Keratinocyte (primary cell): Measurements from ENCODE around the gene CNIH2. TPM values are rescaled to one million over a fixed set of nuclear protein-coding genes. Genes with fewer than 3 reads are reported as not detected.
"Not testable (repeated sequence)": the region's sequence is repeated elsewhere in the genome, so short reads cannot be mapped to it uniquely, and the experiment has no call there.

ENCODE experiments used
- DNase-seq: peaks from one replicate; pipeline ENCODE4 v3.0.0-alpha.2; 2011; ENCODE audit warnings: low read depth, missing footprints, low spot score
- FAIRE-seq: peaks from 2 replicates; lab custom pipeline; 2011; peaks lifted over from hg19 to GRCh38; lab: Jason Lieb, UNC
- H2AFZ ChIP-seq: 2 replicates; pipeline ENCODE4 v1.6.0; 2012; ENCODE audit warnings: low read length, control low read depth, inconsistent platforms; ENCODE audit not compliant: control insufficient read depth
- H3K27ac ChIP-seq: 2 replicates; pipeline ENCODE4 v1.5.1; 2011; ENCODE audit warnings: low read length; ENCODE audit not compliant: control insufficient read depth, insufficient read depth
- H3K27me3 ChIP-seq: 3 replicates; pipeline ENCODE4 v1.6.0; 2011; ENCODE audit warnings: low read length; ENCODE audit not compliant: control insufficient read depth, insufficient read depth; ENCODE audit errors: extremely low read depth
- H3K36me3 ChIP-seq, 2 experiments: 2 replicates in 1 of 2; 3 replicates in 1 of 2; pipeline ENCODE4 v1.5.1; 2011; ENCODE audit warnings: low read length in 2 of 2, mild to moderate bottlenecking in 1 of 2; ENCODE audit not compliant: control insufficient read depth in 2 of 2, insufficient read depth in 2 of 2; ENCODE audit errors: extremely low read depth in 1 of 2
- H3K4me1 ChIP-seq: 3 replicates; pipeline ENCODE4 v1.5.1; 2011; ENCODE audit warnings: low read length; ENCODE audit not compliant: control insufficient read depth, insufficient read depth; ENCODE audit errors: extremely low read depth
- H3K4me2 ChIP-seq: 3 replicates; pipeline ENCODE4 v1.6.0; 2011; ENCODE audit warnings: low read depth, low read length; ENCODE audit not compliant: control insufficient read depth, insufficient read depth; ENCODE audit errors: extremely low read depth
- H3K4me3 ChIP-seq, 3 experiments: fragments of 200-600 bp in 1 of 3; sonication (generic) in 1 of 3; 2 replicates in 2 of 3; 3 replicates in 1 of 3; pipeline ENCODE4 v1.5.1; 2011 to 2016; ENCODE audit warnings: low read length in 3 of 3, mild to moderate bottlenecking in 3 of 3, control low read depth in 2 of 3, inconsistent platforms in 1 of 3, low read depth in 1 of 3, mixed read lengths in 1 of 3, mixed run types in 1 of 3, moderate library complexity in 1 of 3; ENCODE audit not compliant: control insufficient read depth in 2 of 3, insufficient read depth in 2 of 3; ENCODE audit errors: extremely low read depth in 1 of 3
- H3K79me2 ChIP-seq: 2 replicates; pipeline ENCODE4 v1.6.0; 2012; ENCODE audit warnings: low read length; ENCODE audit not compliant: control insufficient read depth, insufficient read depth
- H3K9ac ChIP-seq: 3 replicates; pipeline ENCODE4 v1.6.0; 2011; ENCODE audit warnings: low read length; ENCODE audit not compliant: control insufficient read depth, insufficient read depth; ENCODE audit errors: extremely low read depth
- H3K9me1 ChIP-seq: 3 replicates; pipeline ENCODE4 v1.6.0; 2011; ENCODE audit warnings: low read length; ENCODE audit not compliant: control insufficient read depth, insufficient read depth; ENCODE audit errors: extremely low read depth
- H3K9me3 ChIP-seq: 2 replicates; pipeline ENCODE4 v1.5.1; 2012; ENCODE audit warnings: low read depth, low read length; ENCODE audit not compliant: control insufficient read depth
- H4K20me1 ChIP-seq: 3 replicates; pipeline ENCODE4 v1.6.0; 2011; ENCODE audit warnings: low read length; ENCODE audit not compliant: control insufficient read depth, insufficient read depth; ENCODE audit errors: extremely low read depth
- CTCF ChIP-seq, 3 experiments: IDR thresholded peaks in 1 of 3; conservative IDR thresholded peaks in 1 of 3; optimal IDR thresholded peaks in 1 of 3; 2 replicates in 2 of 3; 3 replicates in 1 of 3; pipeline versions ENCODE3 to v1.5.1; 2011; ENCODE audit warnings: low read length in 3 of 3, mild to moderate bottlenecking in 3 of 3, moderate library complexity in 2 of 3, control low read depth in 1 of 3, inconsistent platforms in 1 of 3; ENCODE audit not compliant: insufficient read depth in 2 of 3; ENCODE audit errors: extremely low read depth in 1 of 3
- EZH2 ChIP-seq: IDR thresholded peaks from one replicate; pipeline ENCODE4 v1.6.1; 2012; ENCODE audit warnings: inconsistent platforms, mild to moderate bottlenecking, low read length, moderate library complexity
- dilution Hi-C: fragments of 300-500 bp; cut with MboI; formaldehyde crosslinking; loops from one replicate; pipeline ENCODE4 v1.7.0; 2020; ENCODE audit warnings: low sequenced_read_pairs; ENCODE audit not compliant: extremely low pct_ligation_motif_present
- polyA plus RNA-seq, 5 experiments: library from polyadenylated mRNA; depleted of rRNA in 3 of 5; stranded (reverse) in 3 of 5; stranded (forward) in 1 of 5; unstranded in 1 of 5; fragments of >200 nt; gene quantifications; 1 replicate in 1 of 5; 2 replicates in 3 of 5; 3 replicates in 1 of 5; pipeline versions ENCODE4 v1.2.1 to v1.2.3, GENCODE V29; 2011 to 2012; ENCODE audit warnings: missing spikeins in 2 of 5, low read depth in 1 of 5, low replicate concordance in 1 of 5

Gene CNIH2
- polyA plus RNA-seq, 1 donor (not counting 4 experiments of a cell fraction or from before 2014, with no cell fraction given) = 0.17 TPM

GRCh38 chr11:66275396-66275795, 2.6 kb upstream of the CNIH2 start:
- dilution Hi-C loops = no loop called here
- peaks cover 29 to 34% of the 10 kb centered on the region in 2 experiments for H3K36me3 ChIP-seq
- no peak for FAIRE-seq

GRCh38 chr11:66275984-66276612, 1.9 kb upstream of the CNIH2 start:
- no peaks in the 10 kb centered on the region for H3K9me1 ChIP-seq
- H3K36me3 ChIP-seq = peaks cover 29 to 34% of the 10 kb centered on the region in 2 experiments
- FAIRE-seq (no peak), DNase-seq (no peak)
- no peak overlapping the region for H3K27ac ChIP-seq
- H4K20me1 ChIP-seq = peaks cover 12% of the 10 kb centered on the region
- no peak overlapping the region for H3K4me2 ChIP-seq
- dilution Hi-C loops = no loop called here
- H3K79me2 ChIP-seq = peaks cover 9% of the 10 kb centered on the region
- no peaks in the 10 kb centered on the region for H3K27me3 ChIP-seq
- no peak overlapping the region for H2AFZ ChIP-seq
- H3K9ac ChIP-seq = no peak overlapping the region
- H3K9me3 ChIP-seq = no peaks in the 10 kb centered on the region
- no peak overlapping the region for H3K4me3 ChIP-seq
- H3K4me1 ChIP-seq = no peaks in the 10 kb centered on the region
- TF ChIP-seq EZH2 (no peak), CTCF (optimal IDR thresholded peaks at IDR 0.05 in 1 of 3, IDR thresholded peaks at IDR 0.05 in 1 of 3, conservative IDR thresholded peaks at IDR 0.05 in 1 of 3; ENCODE audit: extremely low read depth in 1 of 3, insufficient read depth in 2 of 3, low read length in 3 of 3) (no peak)

More at GRCh38 chr11:66275396-66275795, 2.6 kb upstream of the CNIH2 start:
- Histone ChIP-seq H3K4me3 (no peak overlapping the region), H3K9ac (no peak overlapping the region), H3K27me3 (no peaks in the 10 kb centered on the region), H4K20me1 (peaks cover 12% of the 10 kb centered on the region), H3K27ac (no peak overlapping the region), H3K9me1 (no peaks in the 10 kb centered on the region), H3K4me1 (no peaks in the 10 kb centered on the region), H3K4me2 (no peak overlapping the region), H3K9me3 (no peaks in the 10 kb centered on the region), H3K79me2 (peaks cover 15% of the 10 kb centered on the region), H2AFZ (no peak overlapping the region)
- DNase-seq = no peak
- TF ChIP-seq EZH2 (no peak), CTCF (optimal IDR thresholded peaks at IDR 0.05 in 1 of 3, IDR thresholded peaks at IDR 0.05 in 1 of 3, conservative IDR thresholded peaks at IDR 0.05 in 1 of 3; ENCODE audit: extremely low read depth in 1 of 3, insufficient read depth in 2 of 3, low read length in 3 of 3) (no peak)

- H3K27me3 ChIP-seq, H3K4me3 ChIP-seq, H3K4me1 ChIP-seq, dilution Hi-C loops, H3K9ac ChIP-seq, H2AFZ ChIP-seq, H3K9me3 ChIP-seq, H3K4me2 ChIP-seq, H3K9me1 ChIP-seq, H3K27ac ChIP-seq, FAIRE-seq, H3K79me2 ChIP-seq, DNase-seq: not testable (repeated sequence)
- H4K20me1 ChIP-seq = peaks cover 11% of the 10 kb centered on the region
- peaks cover 27 to 34% of the 10 kb centered on the region in 2 experiments for H3K36me3 ChIP-seq
These were observed 1.4 kb upstream of the CNIH2 start for GRCh38 chr11:66276619-66277018.

GRCh38 chr11:66277064-66277463, 911 bp upstream of the CNIH2 start:
- peaks cover 24 to 29% of the 10 kb centered on the region in 2 experiments for H3K36me3 ChIP-seq
- DNase-seq, H3K27ac ChIP-seq, H3K4me3 ChIP-seq, H3K79me2 ChIP-seq, H3K4me2 ChIP-seq, H3K4me1 ChIP-seq, H3K27me3 ChIP-seq, H3K9me1 ChIP-seq, H2AFZ ChIP-seq, H3K9ac ChIP-seq, H4K20me1 ChIP-seq, dilution Hi-C loops, FAIRE-seq, H3K9me3 ChIP-seq: not testable (repeated sequence)
